ENCODE data around the gene ALPL. TPM values are rescaled to one million over a fixed set of nuclear protein-coding genes. Genes with fewer than 3 reads are reported as not detected.
A peak's percentile ranks its signal among the peaks of the same experiment; 100 is the strongest.

Gene ALPL
- total and polyA plus RNA-seq, 2 of the 4 experiments (the other 2 are of a cell fraction): 0.54 to 2.2 TPM

DNA sequence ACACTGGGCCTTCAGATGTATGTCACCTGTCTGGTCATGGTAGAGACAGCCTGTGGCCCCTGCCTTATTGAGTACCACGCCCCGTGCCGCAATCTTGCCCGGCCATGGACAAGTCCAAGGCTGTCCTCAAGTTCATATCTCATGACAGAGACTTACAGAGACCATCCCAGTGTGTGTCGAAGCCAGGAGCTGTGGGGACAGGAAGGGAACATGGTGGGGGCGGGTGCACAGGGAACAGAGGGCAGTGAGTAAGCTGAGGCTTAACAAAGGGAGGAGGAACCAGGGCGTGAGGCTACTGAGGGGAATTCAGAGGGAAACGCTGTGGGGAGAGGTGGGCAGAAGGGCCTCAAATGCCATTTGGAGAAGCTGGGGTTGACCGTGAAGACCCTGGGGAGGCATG is 75.8 kb downstream of the ALPL start:
- peak overlapping the region; percentile 7; the same call in 1 of the 2 replicates for H2BK120ac ChIP-seq (ENCODE audit: low read depth, low read length)
- ChIA-PET POLR2A (ENCODE audit: unreplicated experiment) (no interaction called here), CTCF (no interaction called here)
- no peaks in the 10 kb centered on the region for H3K9me3 ChIP-seq (ENCODE audit: control insufficient read depth, insufficient read depth, low read length)
- H3K23ac ChIP-seq (ENCODE audit: low read depth, low read length): no peak overlapping the region
- H4K91ac ChIP-seq (ENCODE audit: insufficient read depth, low read depth, low read length): no peak overlapping the region
- H4K8ac ChIP-seq (ENCODE audit: low read depth in 2 of 2, low read length in 2 of 2): no peak overlapping the region
- H3K79me1 ChIP-seq (ENCODE audit: low read depth in 1 of 2, low read length in 2 of 2): no peaks in the 10 kb centered on the region
- H3K9me1 ChIP-seq (ENCODE audit: insufficient read depth, low read length): peaks cover 2% of the 10 kb centered on the region; the same call in 1 of the 2 replicates
- H3K56ac ChIP-seq (ENCODE audit: extremely low read depth, insufficient read depth, low read length): no peak overlapping the region
- no peak overlapping the region for H4K5ac ChIP-seq (ENCODE audit: low read depth, low read length)
- DNase-seq (no peak), ATAC-seq (ENCODE audit: low read depth) (no peak)
- peak overlapping the region; percentile 37 for H3K14ac ChIP-seq (replicated peaks; ENCODE audit: low read depth, low read length)
- peak overlapping the region; percentile 64; the same call in 2 of the 3 replicates for H2BK15ac ChIP-seq (ENCODE audit: low read depth, low read length)
- peak overlapping the region; percentile 42; the same call in 1 of the 2 replicates for H3K4ac ChIP-seq (ENCODE audit: low read depth, low read length)
- dilution Hi-C loops (cut with HindIII; ENCODE audit: low sequenced_read_pairs, unreplicated experiment): no loop called here
- H3K4me3 ChIP-seq (ENCODE audit: insufficient read depth, low read depth, low read length): no peak overlapping the region
- WGBS, 2 experiments (ENCODE audit: extremely low coverage in 2 of 2, insufficient read length in 1 of 2): 81% methylated on average over 7 of the region's 9 CpGs; no CpG with 5 or more reads in 1 of the 2 experiments
- H3K27me3 ChIP-seq (ENCODE audit: control insufficient read depth, insufficient read depth, low read length): peaks cover 10% of the 10 kb centered on the region; the same call in 1 of the 2 replicates
- intact Hi-C loops (cut with micrococcal nuclease): loop anchor here (5.0 kb wide), 1 partner anchor 48 kb away; no protein-coding TSS in a partner anchor
- H2AK9ac ChIP-seq (replicated peaks; ENCODE audit: low read depth, low read length, poor library complexity): peak overlapping the region; percentile 79
- H3K27ac ChIP-seq (ENCODE audit: insufficient read depth, low read length): no peak overlapping the region
- H3K4me2 ChIP-seq (ENCODE audit: low read depth, low read length): no peak overlapping the region
- no peaks in the 10 kb centered on the region for H4K20me1 ChIP-seq (ENCODE audit: insufficient read depth, low read length)
- no peak overlapping the region for H3K9ac ChIP-seq (ENCODE audit: low read depth, low read length)
- H2AFZ ChIP-seq (replicated peaks; ENCODE audit: low read length, poor library complexity): peak overlapping the region; percentile 58
- no TSS peak for BruUV-seq (replicated peaks)
- no peaks in the 10 kb centered on the region for H3K36me3 ChIP-seq (ENCODE audit: control insufficient read depth, insufficient read depth, low read length)
- H2AK5ac ChIP-seq (ENCODE audit: low read depth, low read length): peak overlapping the region; percentile 80; the same call in 1 of the 2 replicates
- H3K4me1 ChIP-seq (ENCODE audit: control insufficient read depth, insufficient read depth, low read length): peaks cover 7% of the 10 kb centered on the region
- in situ Hi-C loops (cut with MboI; ENCODE audit: low sequenced_read_pairs): loop anchor here (5.0 kb wide), 1 partner anchor 353 kb away; no protein-coding TSS in a partner anchor
- TF ChIP-seq FOS (IDR thresholded peaks at IDR 0.05; ENCODE audit: low read depth, low read length) (no peak), RAD21 (IDR thresholded peaks at IDR 0.05; ENCODE audit: low read length) (no peak), CEBPB (IDR thresholded peaks at IDR 0.05; ENCODE audit: low read depth, low read length) (no peak), MAZ (IDR thresholded peaks at IDR 0.05; ENCODE audit: borderline replicate concordance, low read depth, low read length) (no peak), POLR2A (IDR thresholded peaks at IDR 0.05; ENCODE audit: low read depth, low read length) (no peak), MXI1 (IDR thresholded peaks at IDR 0.05; ENCODE audit: borderline replicate concordance, low read depth, low read length) (no peak), BHLHE40 (IDR thresholded peaks at IDR 0.05; ENCODE audit: low read depth, low read length) (no peak), RCOR1 (IDR thresholded peaks at IDR 0.05; ENCODE audit: insufficient replicate concordance, low read length) (no peak), MAFK (IDR thresholded peaks at IDR 0.05; ENCODE audit: low read depth, low read length) (no peak), NFE2L2 (IDR thresholded peaks at IDR 0.05; ENCODE audit: low read depth, low read length) (no peak), SMC3 (IDR thresholded peaks at IDR 0.05; ENCODE audit: low read depth, low read length) (no peak), CHD1 (IDR thresholded peaks at IDR 0.05; ENCODE audit: low read depth, low read length) (no peak), RFX5 (IDR thresholded peaks at IDR 0.05; ENCODE audit: low read depth, low read length) (no peak)
- TF ChIP-seq, protein P1, sequence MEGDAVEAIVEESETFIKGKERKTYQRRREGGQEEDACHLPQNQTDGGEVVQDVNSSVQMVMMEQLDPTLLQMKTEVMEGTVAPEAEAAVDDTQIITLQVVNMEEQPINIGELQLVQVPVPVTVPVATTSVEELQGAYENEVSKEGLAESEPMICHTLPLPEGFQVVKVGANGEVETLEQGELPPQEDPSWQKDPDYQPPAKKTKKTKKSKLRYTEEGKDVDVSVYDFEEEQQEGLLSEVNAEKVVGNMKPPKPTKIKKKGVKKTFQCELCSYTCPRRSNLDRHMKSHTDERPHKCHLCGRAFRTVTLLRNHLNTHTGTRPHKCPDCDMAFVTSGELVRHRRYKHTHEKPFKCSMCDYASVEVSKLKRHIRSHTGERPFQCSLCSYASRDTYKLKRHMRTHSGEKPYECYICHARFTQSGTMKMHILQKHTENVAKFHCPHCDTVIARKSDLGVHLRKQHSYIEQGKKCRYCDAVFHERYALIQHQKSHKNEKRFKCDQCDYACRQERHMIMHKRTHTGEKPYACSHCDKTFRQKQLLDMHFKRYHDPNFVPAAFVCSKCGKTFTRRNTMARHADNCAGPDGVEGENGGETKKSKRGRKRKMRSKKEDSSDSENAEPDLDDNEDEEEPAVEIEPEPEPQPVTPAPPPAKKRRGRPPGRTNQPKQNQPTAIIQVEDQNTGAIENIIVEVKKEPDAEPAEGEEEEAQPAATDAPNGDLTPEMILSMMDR (conservative IDR thresholded peaks at IDR 0.05; ENCODE audit: low read depth, low read length): no peak
- TF ChIP-seq, protein P2, sequence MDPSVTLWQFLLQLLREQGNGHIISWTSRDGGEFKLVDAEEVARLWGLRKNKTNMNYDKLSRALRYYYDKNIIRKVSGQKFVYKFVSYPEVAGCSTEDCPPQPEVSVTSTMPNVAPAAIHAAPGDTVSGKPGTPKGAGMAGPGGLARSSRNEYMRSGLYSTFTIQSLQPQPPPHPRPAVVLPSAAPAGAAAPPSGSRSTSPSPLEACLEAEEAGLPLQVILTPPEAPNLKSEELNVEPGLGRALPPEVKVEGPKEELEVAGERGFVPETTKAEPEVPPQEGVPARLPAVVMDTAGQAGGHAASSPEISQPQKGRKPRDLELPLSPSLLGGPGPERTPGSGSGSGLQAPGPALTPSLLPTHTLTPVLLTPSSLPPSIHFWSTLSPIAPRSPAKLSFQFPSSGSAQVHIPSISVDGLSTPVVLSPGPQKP (IDR thresholded peaks at IDR 0.05; ENCODE audit: borderline replicate concordance, low read depth, low read length): no peak
- 0 out of 2 replicates have a peak overlapping the region, but pooled peaks have one; percentile 32 for H2BK20ac ChIP-seq (ENCODE audit: low read depth, low read length)
- no peak overlapping the region for H3K18ac ChIP-seq (ENCODE audit: low read depth, low read length)
- H2BK5ac ChIP-seq (ENCODE audit: low read depth, low read length, poor library complexity, severe bottlenecking): no peak overlapping the region

Data from IMR-90 (cell line).